Gastrocnemius medialis (tissue), 4 donors: ENCODE measurements around the gene ST6GALNAC3.

ENCODE experiments used
- POLR2A ChIP-seq, 2 donors: fragments of 450-650 bp; IDR thresholded peaks; one replicate each; pipeline ENCODE4 v1.6.1; 2017; ENCODE audit warnings: antibody characterized with exemption in 2 of 2, mild to moderate bottlenecking in 2 of 2, moderate library complexity in 2 of 2
- TF ChIP-seq, protein P1 (sequence below), 5 experiments: fragments of 450-650 bp in 3 of 5; fragments of 200-600 bp in 2 of 5; sonication (generic) in 2 of 5; IDR thresholded peaks in 4 of 5; conservative IDR thresholded peaks in 1 of 5; 1 replicate in 4 of 5; 2 replicates in 1 of 5; pipeline ENCODE4 v1.5.1; 2016 to 2019; ENCODE audit warnings: antibody characterized with exemption in 5 of 5, mild to moderate bottlenecking in 3 of 5, moderate library complexity in 3 of 5

DNA sequence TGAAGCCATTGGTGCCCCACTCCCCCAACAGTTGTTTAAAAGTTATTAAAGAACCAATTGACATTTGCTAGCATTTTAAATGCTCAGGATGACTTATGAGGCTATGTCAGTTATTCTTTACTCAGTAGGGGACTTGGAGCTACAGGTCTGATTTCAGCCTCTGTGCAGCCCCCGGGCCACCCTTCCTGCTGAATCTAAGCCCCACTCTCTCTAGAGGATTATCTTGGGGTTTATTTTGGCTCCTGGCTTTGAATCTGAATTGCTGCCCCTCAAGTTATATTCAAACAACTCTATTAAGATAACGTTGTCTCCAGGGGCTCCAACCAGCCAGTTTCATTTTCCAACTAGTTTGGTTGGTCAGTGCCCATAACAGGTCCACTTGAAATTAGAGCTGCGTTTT lies 135.1 kb downstream of the ST6GALNAC3 start:
- TF ChIP-seq, protein P1, sequence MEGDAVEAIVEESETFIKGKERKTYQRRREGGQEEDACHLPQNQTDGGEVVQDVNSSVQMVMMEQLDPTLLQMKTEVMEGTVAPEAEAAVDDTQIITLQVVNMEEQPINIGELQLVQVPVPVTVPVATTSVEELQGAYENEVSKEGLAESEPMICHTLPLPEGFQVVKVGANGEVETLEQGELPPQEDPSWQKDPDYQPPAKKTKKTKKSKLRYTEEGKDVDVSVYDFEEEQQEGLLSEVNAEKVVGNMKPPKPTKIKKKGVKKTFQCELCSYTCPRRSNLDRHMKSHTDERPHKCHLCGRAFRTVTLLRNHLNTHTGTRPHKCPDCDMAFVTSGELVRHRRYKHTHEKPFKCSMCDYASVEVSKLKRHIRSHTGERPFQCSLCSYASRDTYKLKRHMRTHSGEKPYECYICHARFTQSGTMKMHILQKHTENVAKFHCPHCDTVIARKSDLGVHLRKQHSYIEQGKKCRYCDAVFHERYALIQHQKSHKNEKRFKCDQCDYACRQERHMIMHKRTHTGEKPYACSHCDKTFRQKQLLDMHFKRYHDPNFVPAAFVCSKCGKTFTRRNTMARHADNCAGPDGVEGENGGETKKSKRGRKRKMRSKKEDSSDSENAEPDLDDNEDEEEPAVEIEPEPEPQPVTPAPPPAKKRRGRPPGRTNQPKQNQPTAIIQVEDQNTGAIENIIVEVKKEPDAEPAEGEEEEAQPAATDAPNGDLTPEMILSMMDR (IDR thresholded peaks at IDR 0.05 in 4 of 5, conservative IDR thresholded peaks at IDR 0.05 in 1 of 5), result no peak
- TF ChIP-seq POLR2A (IDR thresholded peaks at IDR 0.05), result no peak
